Endothelial cell of umbilical vein (primary cell): ENCODE results near the gene KCND2. TPM values are rescaled to one million over a fixed set of nuclear protein-coding genes. Genes with fewer than 3 reads are reported as not detected.

Experiments
- BruUV-seq: library from RNA; stranded (reverse); fragments of 400-500 nt; replicated peaks from 2 replicates; lab custom pipeline; 2021; lab: Mats Ljungman, UMichigan
- CTCF ChIA-PET: fragments of 300-600, 350-600 bp; sonication (Branson Sonifier 250); formaldehyde crosslinking; loops from one replicate; lab custom pipeline; 2021; ENCODE audit warnings: antibody characterized with exemption, inconsistent platforms; lab: Charles Lee
- POLR2A ChIA-PET: fragments of 300-600, 350-600 bp; sonication (Branson Sonifier 250); formaldehyde crosslinking; loops from one replicate; lab custom pipeline; 2021; ENCODE audit warnings: antibody characterized with exemption, inconsistent platforms; lab: Charles Lee
- DNase-seq: peaks from one replicate; pipeline ENCODE4 v3.0.0-alpha.2; 2011; ENCODE audit warnings: low read depth, low spot score
- FAIRE-seq: peaks from 2 replicates; lab custom pipeline; 2011; peaks lifted over from hg19 to GRCh38; lab: Jason Lieb, UNC
- H2AFZ ChIP-seq: 2 replicates; pipeline ENCODE4 v1.6.0; 2012; ENCODE audit warnings: low read depth, low read length, control low read depth, inconsistent platforms
- H3K27ac ChIP-seq: 2 replicates; pipeline ENCODE4 v1.5.1; 2011; ENCODE audit warnings: low read depth, mild to moderate bottlenecking, control low read depth, low read length, moderate library complexity; ENCODE audit not compliant: insufficient read depth
- H3K27me3 ChIP-seq, 2 experiments: 2 replicates each; pipeline versions ENCODE4 v1.6.0 to v1.6.1; 2011; ENCODE audit warnings: low read length in 2 of 2, mixed read lengths in 1 of 2; ENCODE audit not compliant: control insufficient read depth in 2 of 2, insufficient read depth in 2 of 2
- H3K36me3 ChIP-seq, 2 experiments: 2 replicates in 1 of 2; 3 replicates in 1 of 2; pipeline ENCODE4 v1.5.1; 2011; ENCODE audit warnings: low read length in 2 of 2, mild to moderate bottlenecking in 1 of 2, moderate library complexity in 1 of 2; ENCODE audit not compliant: control insufficient read depth in 2 of 2, insufficient read depth in 2 of 2; ENCODE audit errors: extremely low read depth in 1 of 2
- H3K4me1 ChIP-seq: 3 replicates; pipeline ENCODE4 v1.5.1; 2011; ENCODE audit warnings: mild to moderate bottlenecking, low read length; ENCODE audit not compliant: control insufficient read depth, insufficient read depth; ENCODE audit errors: extremely low read depth
- H3K4me2 ChIP-seq: 2 replicates; pipeline ENCODE4 v1.6.1; 2011; ENCODE audit warnings: low read length, control low read depth, mixed read lengths; ENCODE audit not compliant: insufficient read depth
- H3K4me3 ChIP-seq, 3 experiments: fragments of 200-600 bp in 1 of 3; sonication (generic), shearing (Covaris generic) in 1 of 3; replicated peaks in 1 of 3; 2 replicates each; pipeline ENCODE4 v1.5.1; 2011 to 2016; ENCODE audit warnings: control low read depth in 3 of 3, low read length in 3 of 3, mild to moderate bottlenecking in 2 of 3, inconsistent platforms in 1 of 3, low read depth in 1 of 3, moderate library complexity in 1 of 3; ENCODE audit not compliant: insufficient read depth in 1 of 3
- H3K79me2 ChIP-seq: 2 replicates; pipeline ENCODE4 v1.6.0; 2012; ENCODE audit warnings: low read length, inconsistent platforms; ENCODE audit not compliant: control insufficient read depth, insufficient read depth
- H3K9ac ChIP-seq: replicated peaks from 2 replicates; pipeline ENCODE3; 2011; ENCODE audit warnings: low read length, control low read depth; ENCODE audit not compliant: insufficient read depth; ENCODE audit errors: extremely low read depth
- H3K9me1 ChIP-seq: replicated peaks from 3 replicates; pipeline ENCODE4 v1.6.0; 2011; ENCODE audit warnings: mild to moderate bottlenecking, low read length; ENCODE audit not compliant: control insufficient read depth, insufficient read depth; ENCODE audit errors: extremely low read depth
- H3K9me3 ChIP-seq: replicated peaks from 2 replicates; pipeline ENCODE4 v1.5.1; 2012; ENCODE audit warnings: low read length, inconsistent platforms; ENCODE audit not compliant: control insufficient read depth, insufficient read depth
- H4K20me1 ChIP-seq: replicated peaks from 2 replicates; pipeline ENCODE3; 2011; ENCODE audit warnings: mild to moderate bottlenecking, low read length; ENCODE audit not compliant: control insufficient read depth, insufficient read depth; ENCODE audit errors: extremely low read depth
- EZH2 ChIP-seq: IDR thresholded peaks from 2 replicates; pipeline ENCODE4 v1.6.1; 2012; ENCODE audit warnings: borderline replicate concordance, low read depth, mild to moderate bottlenecking, moderate library complexity, low read length, inconsistent platforms; ENCODE audit not compliant: severe bottlenecking
- FOS ChIP-seq: IDR thresholded peaks from 2 replicates; pipeline ENCODE4 v1.6.1; 2011; ENCODE audit warnings: mild to moderate bottlenecking, low read length, moderate library complexity, borderline replicate concordance; ENCODE audit not compliant: insufficient read depth
- GATA2 ChIP-seq: IDR thresholded peaks from 2 replicates; pipeline ENCODE4 v1.7.0; 2011; ENCODE audit warnings: low read depth, mild to moderate bottlenecking, moderate library complexity, mixed read lengths, low read length; ENCODE audit not compliant: insufficient read length, insufficient read depth
- JUN ChIP-seq: IDR thresholded peaks from 2 replicates; pipeline ENCODE4 v1.6.1; 2011; ENCODE audit warnings: borderline replicate concordance, low read depth; ENCODE audit not compliant: insufficient read length, insufficient read depth
- MYC ChIP-seq: IDR thresholded peaks from one replicate; pipeline ENCODE4 v1.6.1; 2011; ENCODE audit warnings: mild to moderate bottlenecking, low read depth, low read length
- POLR2A ChIP-seq: IDR thresholded peaks from 2 replicates; pipeline ENCODE4 v1.6.1; 2012; ENCODE audit warnings: low read depth, mild to moderate bottlenecking, control low read depth, low read length
- POLR2AphosphoS5 ChIP-seq: IDR thresholded peaks from 2 replicates; pipeline ENCODE4 v1.6.1; 2012; ENCODE audit warnings: low read depth, mild to moderate bottlenecking, control low read depth, low read length, moderate library complexity; ENCODE audit not compliant: insufficient read depth
- dilution Hi-C: fragments of 300-500 bp; cut with MboI; formaldehyde crosslinking; loops from one replicate; pipeline ENCODE4 v1.15.0; 2019; ENCODE audit warnings: low sequenced_read_pairs; ENCODE audit not compliant: extremely low pct_ligation_motif_present
- intact Hi-C: fragments of 100-400 bp; cut with micrococcal nuclease; formaldehyde crosslinking; loops from one replicate; pipeline ENCODE4 v1.10.0; 2022
- polyA plus RNA-seq, 4 experiments: library from polyadenylated mRNA; depleted of rRNA in 3 of 4; stranded (reverse) in 3 of 4; unstranded in 1 of 4; fragments of >200 nt; gene quantifications; 2 replicates each; pipeline versions ENCODE4 v1.2.1 to v1.2.3, GENCODE V29; 2011 to 2012; ENCODE audit warnings: missing spikeins in 1 of 4
- total RNA-seq: library from RNA; stranded (reverse); gene quantifications from 2 replicates; pipeline ENCODE4 v1.2.3, GENCODE V29; 2021
- TF ChIP-seq, protein P1 (sequence below): IDR thresholded peaks from 2 replicates; pipeline ENCODE4 v1.6.1; 2011; ENCODE audit not compliant: insufficient read depth, insufficient read length
- TF ChIP-seq, protein P2 (sequence below), 2 donors: IDR thresholded peaks; 1 replicate in 1 of 2; 2 replicates in 1 of 2; pipeline ENCODE4 v1.5.1; 2011; ENCODE audit warnings: low read length in 2 of 2, mild to moderate bottlenecking in 2 of 2, moderate library complexity in 2 of 2, control low read depth in 1 of 2, inconsistent platforms in 1 of 2, low read depth in 1 of 2; ENCODE audit not compliant: insufficient read depth in 1 of 2; ENCODE audit errors: extremely low read depth in 1 of 2

KCND2 gene
- total and polyA plus RNA-seq, 2 donors (not counting 3 experiments of a cell fraction or from before 2014, with no cell fraction given) = not detected

- FAIRE-seq (no peak), DNase-seq (no peak)
- H3K36me3 ChIP-seq = no peaks in the 10 kb centered on the region
- H3K9me1 ChIP-seq = no peaks in the 10 kb centered on the region
- no peak overlapping the region for H3K4me2 ChIP-seq
- H3K4me1 ChIP-seq = no peaks in the 10 kb centered on the region
- dilution Hi-C loops (no loop called here), intact Hi-C loops (no loop called here)
- no peaks in the 10 kb centered on the region for H3K9me3 ChIP-seq
- H4K20me1 ChIP-seq = no peaks in the 10 kb centered on the region
- H3K4me3 ChIP-seq = no peak overlapping the region
- peaks cover 1 to 5% of the 10 kb centered on the region in 2 experiments for H3K27me3 ChIP-seq
- ChIA-PET CTCF (interaction anchor here (1.1 kb wide), 1 partner anchor 17 kb away, joined by 3 read pairs; no protein-coding TSS in a partner anchor), POLR2A (no interaction called here)
- no TSS peak for BruUV-seq
- no peaks in the 10 kb centered on the region for H3K79me2 ChIP-seq
- no peak overlapping the region for H3K27ac ChIP-seq
- H2AFZ ChIP-seq = no peak overlapping the region
- H3K9ac ChIP-seq = no peak overlapping the region
- TF ChIP-seq GATA2 (no peak), POLR2AphosphoS5 (no peak), EZH2 (no peak), JUN (no peak), MYC (no peak)
Measured at GRCh38 chr7:120547605-120548004, 274.6 kb downstream of the KCND2 start.

- H3K27ac ChIP-seq = no peak overlapping the region
- intact Hi-C loops = no loop called here
Measured at GRCh38 chr7:120550494-120551048, 277.6 kb downstream of the KCND2 start.

More at GRCh38 chr7:120550494-120551048, 277.6 kb downstream of the KCND2 start:
- no TSS peak for BruUV-seq
- Histone ChIP-seq H3K27me3 (peaks cover 1 to 5% of the 10 kb centered on the region in 2 experiments), H3K4me2 (no peak overlapping the region), H3K9me1 (no peaks in the 10 kb centered on the region), H3K4me1 (no peaks in the 10 kb centered on the region), H4K20me1 (no peaks in the 10 kb centered on the region), H2AFZ (no peak overlapping the region), H3K36me3 (no peaks in the 10 kb centered on the region), H3K79me2 (no peaks in the 10 kb centered on the region), H3K4me3 (no peak overlapping the region), H3K9me3 (no peaks in the 10 kb centered on the region), H3K9ac (no peak overlapping the region)
- ChIA-PET CTCF (interaction anchor here (2.8 kb wide), 1 partner anchor 615 kb away, joined by 18 read pairs; no protein-coding TSS in a partner anchor), POLR2A (no interaction called here)
- DNase-seq = no peak
- TF ChIP-seq MYC (no peak), FOS (no peak), GATA2 (no peak), EZH2 (no peak), JUN (no peak), POLR2A (no peak), POLR2AphosphoS5 (no peak)
- TF ChIP-seq, protein P1, sequence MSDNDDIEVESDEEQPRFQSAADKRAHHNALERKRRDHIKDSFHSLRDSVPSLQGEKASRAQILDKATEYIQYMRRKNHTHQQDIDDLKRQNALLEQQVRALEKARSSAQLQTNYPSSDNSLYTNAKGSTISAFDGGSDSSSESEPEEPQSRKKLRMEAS = no peak
- TF ChIP-seq, protein P2, sequence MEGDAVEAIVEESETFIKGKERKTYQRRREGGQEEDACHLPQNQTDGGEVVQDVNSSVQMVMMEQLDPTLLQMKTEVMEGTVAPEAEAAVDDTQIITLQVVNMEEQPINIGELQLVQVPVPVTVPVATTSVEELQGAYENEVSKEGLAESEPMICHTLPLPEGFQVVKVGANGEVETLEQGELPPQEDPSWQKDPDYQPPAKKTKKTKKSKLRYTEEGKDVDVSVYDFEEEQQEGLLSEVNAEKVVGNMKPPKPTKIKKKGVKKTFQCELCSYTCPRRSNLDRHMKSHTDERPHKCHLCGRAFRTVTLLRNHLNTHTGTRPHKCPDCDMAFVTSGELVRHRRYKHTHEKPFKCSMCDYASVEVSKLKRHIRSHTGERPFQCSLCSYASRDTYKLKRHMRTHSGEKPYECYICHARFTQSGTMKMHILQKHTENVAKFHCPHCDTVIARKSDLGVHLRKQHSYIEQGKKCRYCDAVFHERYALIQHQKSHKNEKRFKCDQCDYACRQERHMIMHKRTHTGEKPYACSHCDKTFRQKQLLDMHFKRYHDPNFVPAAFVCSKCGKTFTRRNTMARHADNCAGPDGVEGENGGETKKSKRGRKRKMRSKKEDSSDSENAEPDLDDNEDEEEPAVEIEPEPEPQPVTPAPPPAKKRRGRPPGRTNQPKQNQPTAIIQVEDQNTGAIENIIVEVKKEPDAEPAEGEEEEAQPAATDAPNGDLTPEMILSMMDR (IDR thresholded peaks at IDR 0.05; ENCODE audit: extremely low read depth in 1 of 2, insufficient read depth in 1 of 2, low read depth in 1 of 2, low read length in 2 of 2) = no peak
- FAIRE-seq = no peak
- dilution Hi-C loops = no loop called here
